SIG-M5 treated with dmso at 0.1 percent for 504 hours (cell line): Measurements from ENCODE around the gene ZNF432.
A peak's percentile ranks its signal among the peaks of the same experiment; 100 is the strongest.

Experiments
- DNase-seq: peaks from one replicate; lab custom pipeline; 2025; ENCODE audit not compliant: unreplicated experiment; lab: John Stamatoyannopoulos, UW

The ZNF432 gene

GRCh38 chr19:52010674-52011073, 38.0 kb downstream of the ZNF432 start:
- no peak for DNase-seq

- DNase-seq: peak; percentile 74
These were observed 40.7 kb downstream of the ZNF432 start, which contains the start of gene ZNF615 for GRCh38 chr19:52007806-52008557. TSS of gene ZNF615 (minus strand) at chr19:52008211. CDS start at chr19:52003711, 4,500 bp downstream.

- DNase-seq: no peak
These were observed 41.2 kb downstream of the ZNF432 start for GRCh38 chr19:52007451-52007805.

GRCh38 chr19:51994048-51994644, 54.5 kb downstream of the ZNF432 start:
- no peak for DNase-seq

GRCh38 chr19:51993422-51993821, 55.2 kb downstream of the ZNF432 start:
- DNase-seq: no peak

GRCh38 chr19:51986309-51987291, 62.0 kb downstream of the ZNF432 start, which contains the start of gene ZNF350:
TSS of gene ZNF350 (minus strand) at chr19:51986840. CDS start at chr19:51974360, 12,480 bp downstream.
- DNase-seq: peak; percentile 87

GRCh38 chr19:51983361-51983760, 65.3 kb downstream of the ZNF432 start:
- DNase-seq: no peak
